HG02642 (cell line): ENCODE measurements around the gene NRIP1.

Experiments used
- ATAC-seq: cut with Tn5 transposase; IDR thresholded peaks from one replicate; pipeline ENCODE4 v1.9.1; 2021; ENCODE audit warnings: mild to moderate bottlenecking; ENCODE audit not compliant: unreplicated experiment, poor library complexity

The NRIP1 gene

GRCh38 chr21:15071009-15071408 is 6.2 kb upstream of the NRIP1 start:
- no peak for ATAC-seq

DNA sequence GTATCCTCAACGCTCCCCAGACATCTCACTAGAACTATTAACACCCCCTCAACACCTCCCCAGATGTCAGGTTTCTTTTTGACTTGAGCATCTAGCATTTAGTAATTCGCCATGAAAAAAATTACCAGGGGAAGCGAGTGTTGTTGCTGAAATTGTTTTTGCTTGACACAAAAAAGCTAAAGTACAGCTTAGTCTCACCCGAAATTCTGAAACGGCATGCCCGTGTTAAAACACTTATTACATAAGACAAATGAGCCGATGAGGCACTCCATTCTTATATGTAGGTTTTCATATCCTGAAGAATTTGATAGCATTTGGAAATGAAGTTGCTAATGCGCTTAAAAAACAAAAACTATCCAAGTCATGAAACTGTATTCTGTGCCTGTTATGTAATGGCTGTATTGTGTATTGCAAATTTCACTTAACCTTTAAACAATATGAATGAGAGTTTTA is 1.3 kb upstream of the NRIP1 start:
- no peak for ATAC-seq

DNA sequence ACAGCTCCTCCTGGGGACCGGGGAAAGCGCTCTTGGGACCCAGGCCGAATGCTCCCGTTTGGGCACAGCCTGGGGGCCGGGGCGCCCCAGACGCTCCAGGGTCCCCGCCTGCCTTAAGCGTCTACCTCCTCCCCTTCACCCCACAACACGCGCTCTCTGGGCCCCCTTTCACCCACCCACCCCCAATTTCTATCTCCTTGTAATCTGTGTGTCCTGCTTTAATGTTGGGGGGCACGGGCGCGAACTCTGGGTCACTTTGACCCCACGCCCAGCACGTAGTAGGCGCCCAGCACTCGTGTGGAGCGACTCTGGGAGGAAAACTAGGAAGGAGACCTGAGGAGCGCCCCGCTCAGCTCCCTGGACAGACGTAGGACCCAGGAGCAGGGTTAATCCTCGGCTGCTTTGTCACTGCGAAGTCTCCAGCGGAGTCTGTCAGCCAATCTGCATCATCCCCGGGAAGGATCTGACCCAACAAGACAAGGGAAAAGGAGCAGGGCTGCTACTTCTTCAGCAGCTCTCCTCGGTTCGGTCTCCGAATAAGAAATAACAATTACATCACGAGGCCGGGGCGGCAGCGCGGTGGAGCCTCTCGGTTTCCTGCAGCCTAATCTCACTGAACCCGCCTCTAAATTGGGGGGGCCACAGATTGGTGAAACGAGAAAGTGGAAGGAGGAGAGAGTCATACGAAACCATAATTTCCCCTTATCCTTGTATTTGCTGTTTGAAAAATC is 757 bp upstream of the NRIP1 start:
- no peak for ATAC-seq

DNA sequence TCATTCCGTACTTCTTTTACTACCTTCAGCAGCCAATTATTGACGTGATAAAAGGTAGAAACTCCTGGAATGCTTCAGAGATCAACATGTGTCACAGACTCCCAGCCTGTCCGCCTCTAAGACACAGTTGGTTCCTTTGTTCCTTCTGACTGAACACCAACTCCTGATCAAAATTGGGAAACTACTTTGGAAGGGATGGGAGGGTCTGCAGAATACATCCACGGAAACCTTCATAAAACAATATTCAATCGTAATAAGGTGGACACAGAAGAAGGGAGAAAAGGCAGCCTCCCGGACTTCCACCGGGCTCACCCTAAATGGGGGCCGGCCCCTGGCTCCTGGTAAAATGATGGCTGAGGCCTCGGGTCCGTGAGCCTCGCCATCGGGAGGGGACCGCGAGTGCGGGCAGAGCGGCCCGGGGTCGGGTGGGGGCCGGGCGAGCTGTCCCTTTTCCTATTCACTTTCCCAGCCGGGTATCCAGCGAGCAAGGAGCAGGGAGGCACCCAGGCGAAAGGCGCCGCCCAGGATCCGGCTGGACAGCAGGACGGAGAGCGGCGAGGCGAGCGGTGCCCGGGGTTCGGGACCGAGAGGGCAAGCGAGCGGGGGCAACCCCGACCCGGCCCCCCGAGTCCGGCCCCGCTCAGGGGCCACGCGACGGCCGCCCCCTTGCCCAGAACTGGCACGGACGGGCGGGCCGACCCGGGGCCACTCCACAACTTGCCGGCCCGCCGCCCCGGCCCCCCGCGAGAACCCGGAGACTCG is 805 bp downstream of the NRIP1 start:
- ATAC-seq = peak; percentile 14

GRCh38 chr21:15063081-15063813 is 1.6 kb downstream of the NRIP1 start:
- no peak for ATAC-seq

DNA sequence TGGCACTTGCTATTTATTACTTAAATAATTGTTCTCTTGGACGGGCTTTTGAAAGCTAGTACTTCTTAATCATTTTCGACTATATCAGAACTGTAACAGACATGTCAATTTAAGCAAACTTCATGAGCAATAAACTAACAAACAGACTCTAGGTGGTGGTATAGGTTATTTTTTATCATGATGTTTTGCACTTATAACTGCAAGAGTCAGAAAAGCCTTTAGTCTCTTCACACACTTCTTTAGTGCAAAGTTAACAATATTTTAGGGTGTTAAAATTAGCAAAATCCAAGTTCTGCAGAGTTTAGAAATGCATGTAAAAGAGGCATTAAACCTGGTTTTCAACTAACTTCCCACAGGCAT is 2.2 kb downstream of the NRIP1 start:
- no peak for ATAC-seq

GRCh38 chr21:15061747-15062605 is 2.8 kb downstream of the NRIP1 start:
- no peak for ATAC-seq

DNA sequence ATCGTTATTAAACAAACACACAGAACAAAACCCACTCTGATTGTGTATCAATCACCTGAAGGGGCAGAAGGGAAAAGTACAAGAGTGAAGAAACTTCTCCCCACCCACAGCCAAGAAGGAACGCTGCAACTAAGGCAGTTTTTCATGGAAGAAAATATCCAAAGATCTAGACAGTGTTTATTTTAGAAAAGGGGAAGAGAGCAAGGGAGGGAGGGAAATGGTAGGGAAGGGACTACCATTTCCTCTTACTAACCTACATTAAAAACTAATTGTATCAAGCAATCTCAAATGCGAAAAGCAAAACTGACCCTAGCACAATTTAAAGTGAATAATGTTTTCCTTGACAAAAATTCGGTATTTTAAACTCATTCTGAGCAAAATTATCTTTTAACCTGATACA is 3.5 kb downstream of the NRIP1 start:
- ATAC-seq = no peak

DNA sequence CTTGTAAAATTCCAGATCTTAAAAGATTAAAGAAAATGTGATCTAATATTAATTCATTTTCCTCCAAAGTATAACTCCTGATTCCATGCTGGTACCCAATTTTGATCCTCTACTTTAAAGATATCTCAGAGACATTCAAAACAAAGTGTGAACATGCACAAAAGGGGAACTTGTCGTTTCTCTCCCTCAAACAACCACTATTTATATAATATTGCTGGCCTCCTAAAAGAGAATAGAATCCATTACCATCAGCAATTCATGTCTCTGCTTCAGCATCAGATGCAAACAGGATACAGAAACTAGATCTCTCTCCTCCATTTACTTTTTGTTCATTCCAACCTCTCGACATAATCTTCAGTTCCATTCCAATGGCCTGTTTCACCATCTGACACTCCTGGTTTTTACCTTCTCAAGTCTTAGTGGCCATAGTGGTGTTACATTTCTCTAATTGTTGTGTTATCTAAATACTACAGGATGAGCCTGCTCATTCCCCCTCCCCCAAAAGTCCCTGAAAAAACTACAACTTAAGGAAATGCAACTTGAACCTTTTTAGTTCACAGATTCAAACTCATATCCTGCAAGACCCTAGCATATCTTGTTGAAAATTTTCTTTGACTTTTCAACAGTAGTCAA is 4.1 kb downstream of the NRIP1 start:
- ATAC-seq = no peak

DNA sequence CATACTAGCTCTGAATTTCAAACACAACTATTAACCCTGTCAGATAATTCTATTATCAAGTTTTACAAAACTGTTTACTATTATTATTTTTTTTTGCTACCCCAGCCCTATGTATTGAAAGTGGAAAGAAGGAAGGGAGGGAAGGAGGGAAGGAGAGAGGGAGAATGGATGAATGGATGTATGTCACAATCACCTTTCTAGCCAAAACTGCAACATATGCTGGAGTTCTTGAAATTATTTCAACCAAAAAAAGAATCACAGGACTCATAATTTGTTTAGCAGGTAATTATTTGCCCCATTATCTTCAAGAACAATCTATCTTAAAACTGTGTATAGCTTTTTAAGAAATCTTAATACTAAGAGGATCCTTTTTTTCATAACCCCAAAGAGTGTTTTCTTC is 5.4 kb downstream of the NRIP1 start:
- ATAC-seq = no peak

- ATAC-seq = peak; percentile 36
Measured at GRCh38 chr21:15058854-15059263, 5.9 kb downstream of the NRIP1 start.

DNA sequence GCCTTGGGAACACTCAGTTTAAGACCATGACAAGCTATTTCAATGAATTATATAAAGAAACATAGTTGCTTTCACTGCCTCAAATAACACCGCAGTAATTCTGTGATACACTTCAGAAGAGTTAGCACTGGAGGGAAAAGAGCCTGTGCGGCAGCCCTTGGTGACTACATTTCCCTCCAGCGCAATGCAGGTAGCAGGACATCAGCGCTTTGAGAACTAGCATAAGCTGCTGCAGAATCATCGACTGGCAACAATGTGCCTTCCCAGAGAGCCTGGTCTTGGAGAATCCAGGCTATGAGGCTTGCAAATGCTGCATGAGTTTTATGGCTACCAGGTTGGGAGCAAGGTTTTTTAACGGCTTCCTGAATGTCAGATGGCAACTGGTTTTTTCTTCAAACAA is 7.5 kb downstream of the NRIP1 start:
- ATAC-seq = peak; percentile 36

GRCh38 chr21:15054606-15055239 is 10.1 kb downstream of the NRIP1 start:
- ATAC-seq = no peak

DNA sequence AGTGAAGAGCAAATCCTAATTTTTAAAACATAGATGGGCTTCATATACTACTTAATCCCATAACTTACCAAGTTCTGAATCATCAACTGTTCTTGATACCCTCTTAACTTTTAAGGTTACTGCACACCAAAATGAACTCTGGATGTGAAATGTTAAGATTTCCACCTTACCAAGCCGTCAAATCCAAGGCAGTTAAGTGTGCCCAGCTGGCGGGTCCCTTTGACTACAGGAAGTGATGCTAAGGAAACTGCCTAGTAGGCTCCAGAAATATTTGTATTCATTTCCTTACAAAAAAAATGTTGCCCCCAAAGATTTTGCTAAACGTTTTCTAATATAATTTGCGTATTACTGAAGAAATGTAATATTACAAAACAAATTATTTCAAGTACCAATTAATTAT is 10.7 kb downstream of the NRIP1 start:
- ATAC-seq = no peak

DNA sequence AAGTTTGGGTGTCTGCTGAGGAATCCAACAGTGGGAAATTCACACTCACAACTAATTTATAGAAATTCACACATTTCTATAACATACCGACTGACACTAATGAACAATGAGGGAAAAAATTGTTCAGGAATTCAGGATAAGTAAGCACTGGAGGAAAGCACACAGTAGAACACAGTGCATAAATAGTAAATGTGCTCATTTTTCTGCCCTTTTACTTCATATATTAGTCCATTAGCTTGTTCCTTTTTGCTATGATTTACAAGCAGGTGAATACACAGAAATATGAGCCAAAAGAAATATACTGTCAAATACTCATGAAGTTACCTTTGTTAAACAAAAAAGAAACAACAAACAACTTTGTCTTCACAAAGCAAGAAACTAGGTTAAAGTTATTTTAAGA is 11.3 kb downstream of the NRIP1 start:
- no peak for ATAC-seq

GRCh38 chr21:15052459-15052763 is 12.4 kb downstream of the NRIP1 start:
- peak; percentile 23 for ATAC-seq

- ATAC-seq = peak; percentile 85
Measured at GRCh38 chr21:15051644-15052458, 12.9 kb downstream of the NRIP1 start.

DNA sequence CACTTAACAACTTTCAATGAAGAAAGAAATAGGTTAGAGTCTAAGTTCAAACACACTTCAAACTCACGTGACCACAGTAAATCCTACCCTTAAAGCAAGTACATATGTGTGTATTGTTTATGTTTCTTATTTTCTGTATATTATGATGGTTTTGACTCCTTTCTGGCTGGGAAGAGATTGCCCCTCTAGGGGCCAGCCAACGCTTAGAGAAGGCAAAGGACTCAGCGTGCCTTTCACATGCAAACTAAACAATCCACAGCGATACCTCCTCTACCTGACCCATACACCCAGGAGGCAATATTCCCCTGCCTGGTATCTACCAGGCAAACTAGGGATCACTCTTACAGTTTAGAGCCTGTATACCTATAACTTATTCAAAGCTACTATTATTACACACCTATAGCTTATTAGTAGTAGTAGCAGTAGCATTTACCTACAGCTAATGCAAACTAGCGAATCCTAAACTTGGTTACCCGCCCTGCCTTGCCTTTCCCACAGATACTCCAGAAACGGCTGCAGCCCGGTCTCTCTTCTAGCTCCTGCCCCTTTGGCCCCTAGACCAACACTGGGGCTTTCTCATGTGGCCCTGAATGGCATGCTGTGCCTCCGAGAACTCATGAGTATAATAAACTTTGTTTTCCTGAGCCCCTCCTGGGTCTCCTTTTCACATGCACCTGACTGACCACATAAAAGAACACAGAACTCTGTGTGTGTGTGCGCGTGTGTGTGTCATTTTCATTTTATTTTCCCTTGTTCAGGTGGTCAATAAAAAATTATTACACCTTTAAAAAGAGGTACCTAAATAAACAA is 14.0 kb downstream of the NRIP1 start:
- no peak for ATAC-seq
